Panc1 (cell line): ENCODE data around the gene MRPL39. TPM values are rescaled to one million over a fixed set of nuclear protein-coding genes. Genes with fewer than 3 reads are reported as not detected.

Experiments
- ATAC-seq: fragments of 200-7000 bp; cut with Tn5 transposase; 2 replicates; pipeline ENCODE4 v1.9.1; 2020; ENCODE audit warnings: mild to moderate bottlenecking, moderate library complexity
- BruUV-seq: library from RNA; stranded (reverse); fragments of 400-500 nt; replicated peaks from 2 replicates; lab custom pipeline; 2021; lab: Mats Ljungman, UMichigan
- CTCF ChIA-PET: fragments of 300-600 bp; sonication (Branson Sonifier 250); formaldehyde crosslinking; loops from one replicate; lab custom pipeline; 2022; ENCODE audit warnings: antibody characterized with exemption; lab: Charles Lee
- POLR2A ChIA-PET: fragments of 300-600 bp; sonication (Branson Sonifier 250); formaldehyde crosslinking; loops from one replicate; lab custom pipeline; 2022; ENCODE audit warnings: antibody characterized with exemption; lab: Charles Lee
- DNase-seq: peaks from one replicate; pipeline ENCODE4 v3.0.0-alpha.2; 2010; ENCODE audit warnings: low read depth, low spot score
- H3K27ac ChIP-seq: 2 replicates; pipeline ENCODE4 v1.5.1; 2011; ENCODE audit warnings: mild to moderate bottlenecking, low read length, inconsistent platforms
- H3K27me3 ChIP-seq: fragments of 200-500 bp; sonication (Bioruptor generic); 2 replicates; pipeline ENCODE4 v1.6.0; 2014; ENCODE audit warnings: low read length, inconsistent platforms; ENCODE audit not compliant: control insufficient read depth, insufficient read depth
- H3K36me3 ChIP-seq: fragments of 200-500 bp; sonication (Bioruptor generic); 2 replicates; pipeline ENCODE4 v1.5.1; 2014; ENCODE audit warnings: inconsistent platforms, mild to moderate bottlenecking, low read length, moderate library complexity; ENCODE audit not compliant: control insufficient read depth, insufficient read depth
- H3K4me1 ChIP-seq: 2 replicates; pipeline ENCODE4 v1.5.1; 2011; ENCODE audit warnings: inconsistent platforms, mild to moderate bottlenecking, low read length, moderate library complexity; ENCODE audit not compliant: control insufficient read depth, insufficient read depth
- H3K4me3 ChIP-seq, 2 experiments: 2 replicates each; pipeline ENCODE4 v1.5.1; 2011 to 2012; ENCODE audit warnings: low read depth in 2 of 2, low read length in 2 of 2, mild to moderate bottlenecking in 2 of 2, inconsistent platforms in 1 of 2, moderate library complexity in 1 of 2
- H3K9me3 ChIP-seq: fragments of 200-500 bp; sonication (Bioruptor generic); 2 replicates; pipeline ENCODE4 v1.5.1; 2014; ENCODE audit warnings: low read depth, mild to moderate bottlenecking, inconsistent platforms, low read length, moderate library complexity; ENCODE audit not compliant: control insufficient read depth, insufficient read depth
- POLR2AphosphoS5 ChIP-seq: IDR thresholded peaks from 2 replicates; pipeline ENCODE4 v1.6.1; 2012; ENCODE audit warnings: mild to moderate bottlenecking, low read depth, low read length, moderate library complexity
- SIN3A ChIP-seq: IDR thresholded peaks from 2 replicates; pipeline ENCODE4 v1.6.1; 2012; ENCODE audit warnings: low read depth, mild to moderate bottlenecking, low read length, moderate library complexity, borderline replicate concordance; ENCODE audit not compliant: insufficient read depth
- TCF7L2 ChIP-seq: IDR thresholded peaks from 2 replicates; pipeline ENCODE4 v1.6.1; 2011; ENCODE audit warnings: mild to moderate bottlenecking, low read depth, low read length, inconsistent platforms
- in situ Hi-C: cut with HindIII; loops from 2 replicates; pipeline ENCODE4 v1.10.0; 2016; ENCODE audit warnings: low sequenced_read_pairs, low pct_unique_long_range_greater_than_20kb
- intact Hi-C: fragments of 100-400 bp; cut with micrococcal nuclease; formaldehyde crosslinking; loops from one replicate; pipeline ENCODE4 v1.10.0; 2022; ENCODE audit not compliant: unreplicated experiment
- total RNA-seq: library from RNA; stranded (reverse); gene quantifications from one replicate; pipeline ENCODE4 v1.2.1, GENCODE V29; 2021; ENCODE audit not compliant: unreplicated experiment
- TF ChIP-seq, protein P1 (sequence below): fragments of 450-650 bp; IDR thresholded peaks from 2 replicates; pipeline ENCODE4 v1.5.1; 2017; ENCODE audit warnings: mild to moderate bottlenecking
- TF ChIP-seq, protein P2 (sequence below), 2 experiments: IDR thresholded peaks; 2 replicates each; pipeline ENCODE4 v1.6.1; 2011 to 2012; ENCODE audit warnings: low read depth in 2 of 2, control low read depth in 1 of 2, low read length in 1 of 2, mild to moderate bottlenecking in 1 of 2, moderate library complexity in 1 of 2; ENCODE audit not compliant: insufficient read depth in 1 of 2

Gene MRPL39
- total RNA-seq, 1 experiment from 2014 or later = 24.7 TPM

DNA sequence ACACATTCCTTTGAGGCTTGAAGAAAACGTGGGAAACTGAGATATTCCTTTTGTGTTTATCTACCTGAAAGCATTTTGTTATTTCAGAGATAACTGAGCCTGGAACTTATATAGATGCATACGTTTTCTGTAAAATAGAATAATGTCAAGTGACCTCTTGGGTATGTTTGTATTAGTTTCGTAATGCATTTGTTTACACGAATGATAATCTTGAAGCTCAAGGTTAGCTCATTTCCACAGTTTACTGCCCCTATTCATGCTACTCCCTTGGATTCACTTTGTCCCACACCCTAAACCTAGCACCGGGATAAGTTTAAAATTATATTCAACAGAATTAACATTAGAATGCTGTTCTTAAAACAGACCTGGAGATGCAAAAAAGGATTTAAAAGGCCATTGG lies 54.4 kb downstream of the MRPL39 start:
- Histone ChIP-seq H3K27me3 (no peaks in the 10 kb centered on the region), H3K4me3 (no peak overlapping the region), H3K4me1 (no peaks in the 10 kb centered on the region), H3K9me3 (no peaks in the 10 kb centered on the region), H3K27ac (no peak overlapping the region), H3K36me3 (no peaks in the 10 kb centered on the region)
- ChIA-PET CTCF (no interaction called here), POLR2A (no interaction called here)
- no peak for ATAC-seq
- no peak for DNase-seq
- in situ Hi-C loops (no loop called here), intact Hi-C loops (no loop called here)
- TF ChIP-seq, protein P1, sequence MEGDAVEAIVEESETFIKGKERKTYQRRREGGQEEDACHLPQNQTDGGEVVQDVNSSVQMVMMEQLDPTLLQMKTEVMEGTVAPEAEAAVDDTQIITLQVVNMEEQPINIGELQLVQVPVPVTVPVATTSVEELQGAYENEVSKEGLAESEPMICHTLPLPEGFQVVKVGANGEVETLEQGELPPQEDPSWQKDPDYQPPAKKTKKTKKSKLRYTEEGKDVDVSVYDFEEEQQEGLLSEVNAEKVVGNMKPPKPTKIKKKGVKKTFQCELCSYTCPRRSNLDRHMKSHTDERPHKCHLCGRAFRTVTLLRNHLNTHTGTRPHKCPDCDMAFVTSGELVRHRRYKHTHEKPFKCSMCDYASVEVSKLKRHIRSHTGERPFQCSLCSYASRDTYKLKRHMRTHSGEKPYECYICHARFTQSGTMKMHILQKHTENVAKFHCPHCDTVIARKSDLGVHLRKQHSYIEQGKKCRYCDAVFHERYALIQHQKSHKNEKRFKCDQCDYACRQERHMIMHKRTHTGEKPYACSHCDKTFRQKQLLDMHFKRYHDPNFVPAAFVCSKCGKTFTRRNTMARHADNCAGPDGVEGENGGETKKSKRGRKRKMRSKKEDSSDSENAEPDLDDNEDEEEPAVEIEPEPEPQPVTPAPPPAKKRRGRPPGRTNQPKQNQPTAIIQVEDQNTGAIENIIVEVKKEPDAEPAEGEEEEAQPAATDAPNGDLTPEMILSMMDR = no peak
- no peak for TF ChIP-seq SIN3A
- no peak for TF ChIP-seq TCF7L2
- TF ChIP-seq, protein P2, sequence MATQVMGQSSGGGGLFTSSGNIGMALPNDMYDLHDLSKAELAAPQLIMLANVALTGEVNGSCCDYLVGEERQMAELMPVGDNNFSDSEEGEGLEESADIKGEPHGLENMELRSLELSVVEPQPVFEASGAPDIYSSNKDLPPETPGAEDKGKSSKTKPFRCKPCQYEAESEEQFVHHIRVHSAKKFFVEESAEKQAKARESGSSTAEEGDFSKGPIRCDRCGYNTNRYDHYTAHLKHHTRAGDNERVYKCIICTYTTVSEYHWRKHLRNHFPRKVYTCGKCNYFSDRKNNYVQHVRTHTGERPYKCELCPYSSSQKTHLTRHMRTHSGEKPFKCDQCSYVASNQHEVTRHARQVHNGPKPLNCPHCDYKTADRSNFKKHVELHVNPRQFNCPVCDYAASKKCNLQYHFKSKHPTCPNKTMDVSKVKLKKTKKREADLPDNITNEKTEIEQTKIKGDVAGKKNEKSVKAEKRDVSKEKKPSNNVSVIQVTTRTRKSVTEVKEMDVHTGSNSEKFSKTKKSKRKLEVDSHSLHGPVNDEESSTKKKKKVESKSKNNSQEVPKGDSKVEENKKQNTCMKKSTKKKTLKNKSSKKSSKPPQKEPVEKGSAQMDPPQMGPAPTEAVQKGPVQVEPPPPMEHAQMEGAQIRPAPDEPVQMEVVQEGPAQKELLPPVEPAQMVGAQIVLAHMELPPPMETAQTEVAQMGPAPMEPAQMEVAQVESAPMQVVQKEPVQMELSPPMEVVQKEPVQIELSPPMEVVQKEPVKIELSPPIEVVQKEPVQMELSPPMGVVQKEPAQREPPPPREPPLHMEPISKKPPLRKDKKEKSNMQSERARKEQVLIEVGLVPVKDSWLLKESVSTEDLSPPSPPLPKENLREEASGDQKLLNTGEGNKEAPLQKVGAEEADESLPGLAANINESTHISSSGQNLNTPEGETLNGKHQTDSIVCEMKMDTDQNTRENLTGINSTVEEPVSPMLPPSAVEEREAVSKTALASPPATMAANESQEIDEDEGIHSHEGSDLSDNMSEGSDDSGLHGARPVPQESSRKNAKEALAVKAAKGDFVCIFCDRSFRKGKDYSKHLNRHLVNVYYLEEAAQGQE (IDR thresholded peaks at IDR 0.05; ENCODE audit: insufficient read depth in 1 of 2, low read depth in 2 of 2, low read length in 1 of 2) = no peak
- TF ChIP-seq POLR2AphosphoS5 = no peak
- no TSS peak for BruUV-seq

DNA sequence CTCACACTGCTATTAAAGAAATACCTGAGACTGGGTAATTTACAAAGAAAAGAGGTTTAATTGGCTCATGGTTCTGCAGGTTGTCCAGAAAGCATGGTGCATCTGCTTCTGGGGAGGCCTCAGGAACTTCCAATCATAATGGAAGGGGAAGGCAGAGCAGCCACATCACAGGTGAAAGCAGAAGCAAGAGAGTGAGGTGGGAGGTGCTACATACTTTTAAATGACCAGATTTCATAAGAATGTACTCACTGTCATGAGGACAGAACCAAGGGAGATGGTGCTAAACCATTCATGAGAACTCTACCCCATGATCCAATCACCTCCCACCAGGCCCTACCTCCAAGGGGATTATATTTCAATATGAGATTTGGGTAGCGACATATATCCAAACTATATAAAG lies 55.7 kb downstream of the MRPL39 start:
- Histone ChIP-seq H3K36me3 (no peaks in the 10 kb centered on the region), H3K4me1 (no peaks in the 10 kb centered on the region), H3K9me3 (no peaks in the 10 kb centered on the region), H3K27ac (no peak overlapping the region), H3K27me3 (no peaks in the 10 kb centered on the region), H3K4me3 (no peak overlapping the region)
- in situ Hi-C loops (no loop called here), intact Hi-C loops (no loop called here)
- no TSS peak for BruUV-seq
- CTCF ChIA-PET = no interaction called here
- ATAC-seq (no peak), DNase-seq (no peak)
- TF ChIP-seq, protein P2 (IDR thresholded peaks at IDR 0.05; ENCODE audit: insufficient read depth in 1 of 2, low read depth in 2 of 2, low read length in 1 of 2) = no peak
- TF ChIP-seq, protein P1 = no peak
- TF ChIP-seq TCF7L2 (no peak), SIN3A (no peak), POLR2AphosphoS5 (no peak)
- POLR2A ChIA-PET = no interaction called here
